ENCODE results near the gene RPS19. TPM values are rescaled to one million over a fixed set of nuclear protein-coding genes. Genes with fewer than 3 reads are reported as not detected.

RPS19 gene
- total RNA-seq, 1 donor from 2014 or later = 1,837 TPM

DNA sequence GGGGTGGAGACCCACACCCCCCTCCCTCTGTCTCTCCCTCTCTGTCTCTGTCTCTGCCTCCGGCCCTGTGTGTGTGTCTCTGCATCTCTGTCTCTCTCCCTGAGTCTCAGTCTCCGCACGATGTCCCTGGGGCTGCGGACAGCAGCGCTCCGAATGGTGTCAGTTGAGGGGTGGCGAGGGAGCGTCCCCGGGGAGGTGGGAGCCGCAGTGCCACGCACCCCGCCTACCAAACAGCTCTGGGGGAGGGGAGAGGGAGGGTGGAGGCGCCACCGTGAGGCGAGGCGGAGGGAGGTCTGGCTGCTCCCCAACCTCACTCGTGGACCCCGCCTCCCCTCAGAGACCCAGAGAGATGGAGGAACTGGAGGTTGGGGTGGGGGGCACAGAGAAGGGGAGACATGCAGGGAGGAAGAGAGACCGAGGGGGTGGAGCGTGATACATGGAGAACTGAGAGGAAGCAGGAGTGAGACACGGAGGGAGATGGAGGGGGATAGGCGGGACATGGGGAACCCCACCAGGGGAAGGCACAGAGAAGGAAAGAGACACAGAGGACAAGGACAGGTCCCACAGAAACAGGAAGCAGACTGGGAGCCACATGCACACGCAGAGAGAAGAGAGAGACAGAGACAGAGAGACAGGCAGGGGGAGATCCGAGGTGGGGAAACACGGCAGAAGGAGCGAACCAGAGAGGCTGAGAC lies 61.0 kb downstream of the RPS19 start:
- no peaks in the 10 kb centered on the region for H3K4me1 Mint-ChIP-seq (ENCODE audit: unreplicated experiment)
- TF ChIP-seq, protein P1, sequence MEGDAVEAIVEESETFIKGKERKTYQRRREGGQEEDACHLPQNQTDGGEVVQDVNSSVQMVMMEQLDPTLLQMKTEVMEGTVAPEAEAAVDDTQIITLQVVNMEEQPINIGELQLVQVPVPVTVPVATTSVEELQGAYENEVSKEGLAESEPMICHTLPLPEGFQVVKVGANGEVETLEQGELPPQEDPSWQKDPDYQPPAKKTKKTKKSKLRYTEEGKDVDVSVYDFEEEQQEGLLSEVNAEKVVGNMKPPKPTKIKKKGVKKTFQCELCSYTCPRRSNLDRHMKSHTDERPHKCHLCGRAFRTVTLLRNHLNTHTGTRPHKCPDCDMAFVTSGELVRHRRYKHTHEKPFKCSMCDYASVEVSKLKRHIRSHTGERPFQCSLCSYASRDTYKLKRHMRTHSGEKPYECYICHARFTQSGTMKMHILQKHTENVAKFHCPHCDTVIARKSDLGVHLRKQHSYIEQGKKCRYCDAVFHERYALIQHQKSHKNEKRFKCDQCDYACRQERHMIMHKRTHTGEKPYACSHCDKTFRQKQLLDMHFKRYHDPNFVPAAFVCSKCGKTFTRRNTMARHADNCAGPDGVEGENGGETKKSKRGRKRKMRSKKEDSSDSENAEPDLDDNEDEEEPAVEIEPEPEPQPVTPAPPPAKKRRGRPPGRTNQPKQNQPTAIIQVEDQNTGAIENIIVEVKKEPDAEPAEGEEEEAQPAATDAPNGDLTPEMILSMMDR (IDR thresholded peaks at IDR 0.05) = no peak
- H3K27me3 Mint-ChIP-seq (ENCODE audit: unreplicated experiment) = peaks cover 14% of the 10 kb centered on the region
- no peak for DNase-seq (ENCODE audit: extremely low spot score, unreplicated experiment)
- H3K4me3 Mint-ChIP-seq (ENCODE audit: unreplicated experiment) = no peak overlapping the region
- H3K9me3 Mint-ChIP-seq (ENCODE audit: unreplicated experiment) = no peaks in the 10 kb centered on the region
- H3K36me3 Mint-ChIP-seq (ENCODE audit: unreplicated experiment) = no peaks in the 10 kb centered on the region
- H3K27ac Mint-ChIP-seq (ENCODE audit: unreplicated experiment) = no peak overlapping the region

DNA sequence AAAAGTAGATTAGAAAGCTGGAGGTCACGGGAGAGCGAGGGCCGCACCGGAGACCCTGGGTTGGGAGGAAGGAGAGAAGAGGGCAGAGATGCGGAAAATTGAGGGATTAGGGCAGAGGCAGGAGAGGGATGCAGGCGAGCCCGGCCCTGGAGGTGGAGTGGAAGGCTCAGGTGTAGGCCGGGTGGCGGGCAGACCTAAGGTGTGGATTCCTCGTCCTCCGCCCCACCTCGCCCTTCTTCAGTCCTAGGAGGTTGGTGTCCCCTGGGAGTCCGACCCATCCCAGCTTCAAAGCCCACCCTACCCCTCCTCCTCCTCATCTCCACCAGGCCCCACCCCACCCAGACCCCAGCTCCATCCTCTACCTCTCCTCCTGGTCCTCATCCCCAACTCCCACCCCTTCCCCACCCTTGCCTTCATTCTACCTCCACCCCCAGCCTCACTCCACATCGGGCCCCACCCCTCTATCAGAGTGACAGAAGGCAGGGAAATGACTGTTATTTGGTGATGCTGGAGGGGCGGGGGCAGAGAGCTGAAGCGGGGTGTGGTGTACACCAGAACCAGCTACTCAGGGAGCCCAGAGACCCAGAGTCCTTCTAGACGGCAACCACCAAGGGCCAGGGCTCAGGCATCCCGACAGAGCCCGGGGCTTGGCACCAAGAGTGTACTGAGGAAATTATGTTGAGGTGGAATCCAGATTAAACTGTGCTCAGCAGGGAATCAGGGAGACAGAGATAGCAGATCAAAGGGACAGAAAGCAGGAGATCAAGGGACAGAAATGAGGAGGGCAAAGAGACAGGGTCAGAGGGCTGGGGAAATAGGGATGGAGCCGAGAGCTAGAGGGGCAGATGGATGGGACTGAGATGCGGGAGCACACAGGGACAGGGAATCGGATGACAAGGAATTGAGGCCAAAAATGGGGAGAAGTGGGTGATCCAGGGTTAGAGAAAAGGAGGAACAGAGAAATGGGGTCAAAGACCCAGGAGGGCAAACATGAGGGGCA lies 61.8 kb downstream of the RPS19 start:
- H3K4me1 Mint-ChIP-seq (ENCODE audit: unreplicated experiment) = no peaks in the 10 kb centered on the region
- no peaks in the 10 kb centered on the region for H3K36me3 Mint-ChIP-seq (ENCODE audit: unreplicated experiment)
- H3K4me3 Mint-ChIP-seq (ENCODE audit: unreplicated experiment) = no peak overlapping the region
- TF ChIP-seq, protein P1 (IDR thresholded peaks at IDR 0.05) = no peak
- no peaks in the 10 kb centered on the region for H3K9me3 Mint-ChIP-seq (ENCODE audit: unreplicated experiment)
- peaks cover 14% of the 10 kb centered on the region for H3K27me3 Mint-ChIP-seq (ENCODE audit: unreplicated experiment)
- no peak overlapping the region for H3K27ac Mint-ChIP-seq (ENCODE audit: unreplicated experiment)
- no peak for DNase-seq (ENCODE audit: extremely low spot score, unreplicated experiment)

Small RNA genes within 50 kb of the gene (microRNA-seq; reads per million reads assigned to microRNA genes)
- gene MIR6797 (ENCODE audit: unreplicated experiment) = not detected

Other genes starting within 250 kb of the RPS19 start
- not detected in 2 replicates for gene CEACAM4, start 233.2 kb upstream of the RPS19 start, total RNA-seq
- gene CEACAM7, start 172.0 kb upstream of the RPS19 start, total RNA-seq = not detected in 2 replicates
- gene CEACAM5, start 151.6 kb upstream of the RPS19 start, total RNA-seq = not detected in 2 replicates
- not detected in 2 replicates for gene CEACAM6, start 104.7 kb upstream of the RPS19 start, total RNA-seq
- not detected in 2 replicates for gene CEACAM3, start 63.7 kb upstream of the RPS19 start, total RNA-seq
- gene LYPD4, start 15.6 kb upstream of the RPS19 start, total RNA-seq = not detected in 2 replicates
- not detected in 2 replicates for gene DMRTC2, start 15.2 kb upstream of the RPS19 start, total RNA-seq
- not detected in 2 replicates for gene CD79A, start 17.0 kb downstream of the RPS19 start, total RNA-seq
- gene ARHGEF1, start 22.9 kb downstream of the RPS19 start, total RNA-seq = 85.1 and 97.3 TPM in 2 replicates
- gene ERFL, start 68.2 kb downstream of the RPS19 start, total RNA-seq = 0.29 and 0.38 TPM in 2 replicates
- 265 and 268 TPM in 2 replicates for gene RABAC1, start 99.1 kb downstream of the RPS19 start, total RNA-seq
- not detected in 2 replicates for gene ATP1A3, start 134.0 kb downstream of the RPS19 start, total RNA-seq
- gene GRIK5, start 210.0 kb downstream of the RPS19 start, total RNA-seq = 0.38 and 0.55 TPM in 2 replicates
- 15.2 and 15.5 TPM in 2 replicates for gene ZNF574, start 215.9 kb downstream of the RPS19 start, total RNA-seq